RPMI7951 (cell line): Measurements from ENCODE around the gene RBBP5. TPM values are rescaled to one million over a fixed set of nuclear protein-coding genes. Genes with fewer than 3 reads are reported as not detected.
A peak's percentile ranks its signal among the peaks of the same experiment; 100 is the strongest.

Experiments used
- DNase-seq: peaks from one replicate; pipeline ENCODE4 v3.0.0-alpha.2; 2012; ENCODE audit warnings: low read depth
- total RNA-seq: library from RNA; depleted of rRNA; stranded (reverse); fragments of >200 nt; shearing (Covaris generic); gene quantifications from 2 replicates; pipeline ENCODE4 v1.2.3, GENCODE V29; 2014

Gene RBBP5
- total RNA-seq, 1 experiment from 2014 or later, result 15.6 TPM

- DNase-seq, result no peak
Measured at GRCh38 chr1:205075642-205076155, 46.1 kb downstream of the RBBP5 start.

- no peak for DNase-seq
Measured at GRCh38 chr1:205074513-205074912, 47.3 kb downstream of the RBBP5 start.

- DNase-seq, result no peak
Measured at GRCh38 chr1:205074084-205074483, 47.7 kb downstream of the RBBP5 start.

- peak; percentile 7 for DNase-seq
Measured at GRCh38 chr1:205073511-205073910, 48.3 kb downstream of the RBBP5 start.

GRCh38 chr1:205072881-205073280, 48.9 kb downstream of the RBBP5 start:
- no peak for DNase-seq

- no peak for DNase-seq
Measured at GRCh38 chr1:205072286-205072685, 49.5 kb downstream of the RBBP5 start.

GRCh38 chr1:205071801-205072200, 50.0 kb downstream of the RBBP5 start:
- no peak for DNase-seq

- DNase-seq, result no peak
Measured at GRCh38 chr1:205071028-205071409, 50.8 kb downstream of the RBBP5 start.

- no peak for DNase-seq
Measured at GRCh38 chr1:205069371-205070125, 52.2 kb downstream of the RBBP5 start.

- no peak for DNase-seq
Measured at GRCh38 chr1:205068457-205069040, 53.2 kb downstream of the RBBP5 start.

GRCh38 chr1:205068001-205068400, 53.8 kb downstream of the RBBP5 start:
- DNase-seq, result no peak

- no peak for DNase-seq
Measured at GRCh38 chr1:205067031-205067430, 54.7 kb downstream of the RBBP5 start.

- DNase-seq, result no peak
Measured at GRCh38 chr1:205066141-205066818, 55.5 kb downstream of the RBBP5 start.

GRCh38 chr1:205065666-205066065, 56.1 kb downstream of the RBBP5 start:
- no peak for DNase-seq

- no peak for DNase-seq
Measured at GRCh38 chr1:205064741-205065316, 56.9 kb downstream of the RBBP5 start.

GRCh38 chr1:205064301-205064700, 57.5 kb downstream of the RBBP5 start:
- no peak for DNase-seq

- no peak for DNase-seq
Measured at GRCh38 chr1:205062895-205063294, 58.9 kb downstream of the RBBP5 start.

GRCh38 chr1:205062319-205062718, 59.5 kb downstream of the RBBP5 start:
- no peak for DNase-seq

- peak; percentile 45 for DNase-seq
Measured at GRCh38 chr1:205061665-205062069, 60.1 kb downstream of the RBBP5 start.

GRCh38 chr1:205061227-205061626, 60.6 kb downstream of the RBBP5 start:
- no peak for DNase-seq

GRCh38 chr1:205060746-205061145, 61.0 kb downstream of the RBBP5 start:
- no peak for DNase-seq

GRCh38 chr1:205059660-205060059, 62.1 kb downstream of the RBBP5 start:
- DNase-seq, result no peak
